ENCODE results near the gene DCLRE1B. TPM values are rescaled to one million over a fixed set of nuclear protein-coding genes. Genes with fewer than 3 reads are reported as not detected.

The DCLRE1B gene
- total and polyA plus RNA-seq, 9 of the 15 experiments (the other 6 are each of a cell fraction or from before 2014, with no cell fraction given) = 10.6 to 28.8 (median 17.2) TPM

- peaks cover 94% of the 10 kb centered on the region for H3K79me2 ChIP-seq (ENCODE audit: control insufficient read depth, insufficient read depth, low read length)
- H4K20me1 ChIP-seq (replicated peaks; ENCODE audit: control insufficient read depth, insufficient read depth, low read length) = no peaks in the 10 kb centered on the region
- no peak for DNase-seq (ENCODE audit: extremely low read depth in 1 of 4, low spot score in 3 of 4)
- POLR2A ChIA-PET = interaction anchor here (0.6 to 5.3 kb wide), 9 partner anchors 9 to 843 kb away, joined by 3 to 65 read pairs (median 5); partner anchors contain the start of gene HIPK1
- peaks cover 11 to 27% of the 10 kb centered on the region in 2 experiments; a peak in 4 of 5 replicates for H3K4me1 ChIP-seq (replicated peaks in 1 of 2; ENCODE audit: control insufficient read depth in 2 of 2, insufficient read depth in 2 of 2, low read length in 2 of 2)
- in situ Hi-C loops (cut with MboI) = no loop called here
- H3K9me3 ChIP-seq (replicated peaks; ENCODE audit: control insufficient read depth, insufficient read depth, low read depth, low read length) = no peaks in the 10 kb centered on the region
- no peaks in the 10 kb centered on the region for H3K27me3 ChIP-seq (ENCODE audit: control insufficient read depth in 2 of 2, insufficient read depth in 2 of 2, low read length in 2 of 2)
- CTCF ChIA-PET (ENCODE audit: low intra/inter-chr PET ratio) = interaction anchor here (0.6 to 0.7 kb wide), 2 partner anchors 44 to 110 kb away, joined by 3 to 5 read pairs; no protein-coding TSS in a partner anchor
- H3K27ac ChIP-seq (ENCODE audit: extremely low read depth, low read depth, low read length) = peak overlapping the region; percentile 12; the same call in 2 of the 3 replicates
- peak overlapping the region; percentile 7; the same call in 1 of the 2 replicates for H3K4me2 ChIP-seq (ENCODE audit: insufficient read depth, low read length)
- H3K9ac ChIP-seq (ENCODE audit: insufficient read depth in 1 of 2, low read depth in 2 of 2, low read length in 2 of 2) = 0 out of 4 replicates have a peak overlapping the region, but pooled peaks of 1 of the 2 experiments have one; percentile 14
- 0 out of 2 replicates have a peak, but pooled peaks have one; percentile 12 for TF ChIP-seq HMBOX1 (IDR thresholded peaks at IDR 0.05)
- no peak for TF ChIP-seq HDAC1 (IDR thresholded peaks at IDR 0.05)
- peak; percentile 19 for ATAC-seq
- BruUV-seq (replicated peaks) = no TSS peak
- H3K36me3 ChIP-seq (ENCODE audit: control insufficient read depth, insufficient read depth, low read length) = peaks cover 36% of the 10 kb centered on the region; the same call in 2 of the 3 replicates
- no peak for FAIRE-seq
- WGBS (ENCODE audit: insufficient coverage, low coverage, missing lambda C conversion rate) = 3% methylated on average over 3 of the region's 3 CpGs
- H3K4me3 ChIP-seq = no peak overlapping the region
- no peaks in the 10 kb centered on the region for H3K9me1 ChIP-seq (ENCODE audit: control insufficient read depth, insufficient read depth, low read length)
- intact Hi-C loops (cut with micrococcal nuclease) = loop anchor here (1.0 to 5.0 kb wide), 2 partner anchors 17 to 110 kb away; no protein-coding TSS in a partner anchor
- no peak overlapping the region for H2AFZ ChIP-seq (ENCODE audit: low read depth, low read length)
Measured at GRCh38 chr1:113947388-113948107, 42.4 kb downstream of the DCLRE1B start.

Measured in K562 (cell line).